ENCODE data around the gene NSA2. TPM values are rescaled to one million over a fixed set of nuclear protein-coding genes. Genes with fewer than 3 reads are reported as not detected.

Gene NSA2
- total and polyA plus RNA-seq, 9 of the 15 experiments (the other 6 are each of a cell fraction or from before 2014, with no cell fraction given): 60.2 to 246 (median 183) TPM

- WGBS (ENCODE audit: insufficient coverage, low coverage, missing lambda C conversion rate): 82% methylated on average over 1 of the region's 1 CpG
- no TSS peak for BruUV-seq (replicated peaks)
- no peak overlapping the region for H3K27ac ChIP-seq (ENCODE audit: extremely low read depth, low read depth, low read length)
- DNase-seq (ENCODE audit: extremely low read depth in 1 of 4, low spot score in 3 of 4) (no peak), FAIRE-seq (no peak), ATAC-seq (no peak)
- no peaks in the 10 kb centered on the region for H4K20me1 ChIP-seq (replicated peaks; ENCODE audit: control insufficient read depth, insufficient read depth, low read length)
- no peaks in the 10 kb centered on the region for H3K27me3 ChIP-seq (ENCODE audit: control insufficient read depth in 2 of 2, insufficient read depth in 2 of 2, low read length in 2 of 2)
- no peaks in the 10 kb centered on the region for H3K4me1 ChIP-seq (replicated peaks in 1 of 2; ENCODE audit: control insufficient read depth in 2 of 2, insufficient read depth in 2 of 2, low read length in 2 of 2)
- intact Hi-C loops (cut with micrococcal nuclease): no loop called here
- no peak overlapping the region for H3K4me2 ChIP-seq (ENCODE audit: insufficient read depth, low read length)
- H3K36me3 ChIP-seq (ENCODE audit: control insufficient read depth, insufficient read depth, low read length): peaks cover 81% of the 10 kb centered on the region
- in situ Hi-C loops (cut with MboI): no loop called here
- no peak overlapping the region for H2AFZ ChIP-seq (ENCODE audit: low read depth, low read length)
- H3K9me3 ChIP-seq (replicated peaks; ENCODE audit: control insufficient read depth, insufficient read depth, low read depth, low read length): no peaks in the 10 kb centered on the region
- ChIA-PET POLR2A (interaction anchor here (0.6 kb wide), 1 partner anchor 40 kb away, joined by 3 read pairs; no protein-coding TSS in a partner anchor), CTCF (ENCODE audit: low intra/inter-chr PET ratio) (no interaction called here)
- H3K9me1 ChIP-seq (ENCODE audit: control insufficient read depth, insufficient read depth, low read length): no peaks in the 10 kb centered on the region
- no peak overlapping the region for H3K9ac ChIP-seq (ENCODE audit: insufficient read depth in 1 of 2, low read depth in 2 of 2, low read length in 2 of 2)
- no peaks in the 10 kb centered on the region for H3K79me2 ChIP-seq (ENCODE audit: control insufficient read depth, insufficient read depth, low read length)
- H3K4me3 ChIP-seq: no peak overlapping the region
- TF ChIP-seq ZNF23 (CRISPR knock-in tag; IDR thresholded peaks at IDR 0.05) (no peak), BRF1 (IDR thresholded peaks at IDR 0.05; ENCODE audit: borderline replicate concordance, extremely low read depth, insufficient read length) (no peak), FOXA3 (CRISPR knock-in tag; conservative IDR thresholded peaks at IDR 0.05 in 1 of 2, IDR thresholded peaks at IDR 0.05 in 1 of 2) (peak in 1 of 2 experiments; percentile 87; a peak in 2 of 4 replicates)
Measured at GRCh38 chr5:74725331-74725730, 41.7 kb upstream of the NSA2 start.

GRCh38 chr5:74736759-74737158 is 30.3 kb upstream of the NSA2 start:
- H3K27me3 ChIP-seq (ENCODE audit: control insufficient read depth in 2 of 2, insufficient read depth in 2 of 2, low read length in 2 of 2): no peaks in the 10 kb centered on the region
- no peaks in the 10 kb centered on the region for H3K79me2 ChIP-seq (ENCODE audit: control insufficient read depth, insufficient read depth, low read length)
- BruUV-seq (replicated peaks): no TSS peak
- ChIA-PET CTCF (ENCODE audit: low intra/inter-chr PET ratio) (no interaction called here), POLR2A (interaction anchor here (0.6 kb wide), 1 partner anchor 95 kb away, joined by 3 read pairs; no protein-coding TSS in a partner anchor)
- no peak for TF ChIP-seq MNT (conservative IDR thresholded peaks at IDR 0.05)
- TF ChIP-seq LCOR (CRISPR knock-in tag; IDR thresholded peaks at IDR 0.05): no peak
- no peak for FAIRE-seq
- H3K27ac ChIP-seq (ENCODE audit: extremely low read depth, low read depth, low read length): no peak overlapping the region
- no peak for DNase-seq (ENCODE audit: extremely low read depth in 1 of 4, low spot score in 3 of 4)
- no peak overlapping the region for H3K9ac ChIP-seq (ENCODE audit: insufficient read depth in 1 of 2, low read depth in 2 of 2, low read length in 2 of 2)
- no peak overlapping the region for H3K4me2 ChIP-seq (ENCODE audit: insufficient read depth, low read length)
- intact Hi-C loops (cut with micrococcal nuclease) (no loop called here), in situ Hi-C loops (cut with MboI) (no loop called here)
- peaks cover 83% of the 10 kb centered on the region for H3K36me3 ChIP-seq (ENCODE audit: control insufficient read depth, insufficient read depth, low read length)
- no peak overlapping the region for H3K4me3 ChIP-seq
- no peaks in the 10 kb centered on the region for H3K9me1 ChIP-seq (ENCODE audit: control insufficient read depth, insufficient read depth, low read length)
- no peaks in the 10 kb centered on the region for H3K4me1 ChIP-seq (replicated peaks in 1 of 2; ENCODE audit: control insufficient read depth in 2 of 2, insufficient read depth in 2 of 2, low read length in 2 of 2)
- 93% methylated on average over 6 of the region's 6 CpGs for WGBS (ENCODE audit: insufficient coverage, low coverage, missing lambda C conversion rate)
- ATAC-seq: no peak
- H3K9me3 ChIP-seq (replicated peaks; ENCODE audit: control insufficient read depth, insufficient read depth, low read depth, low read length): no peaks in the 10 kb centered on the region
- H2AFZ ChIP-seq (ENCODE audit: low read depth, low read length): no peak overlapping the region
- H4K20me1 ChIP-seq (replicated peaks; ENCODE audit: control insufficient read depth, insufficient read depth, low read length): no peaks in the 10 kb centered on the region

All from K562 (cell line).